Activated CD8-positive, alpha-beta memory T cell treated with anti-CD3 and anti-CD28 coated beads for 1 hour (primary cell): ENCODE results near the gene TMEM30B.
"Not testable (repeated sequence)": the region's sequence is repeated elsewhere in the genome, so short reads cannot be mapped to it uniquely, and the experiment has no call there.

Experiments
- DNase-seq, 2 donors: peaks; one replicate each; pipeline ENCODE4 v3.0.0-alpha.2; 2020; ENCODE audit warnings: low read depth in 1 of 2; ENCODE audit errors: extremely low read depth in 1 of 2

TMEM30B gene

GRCh38 chr14:61266891-61267740 is 14.0 kb downstream of the TMEM30B start:
- DNase-seq: no peak

GRCh38 chr14:61266436-61266835 is 14.7 kb downstream of the TMEM30B start:
- DNase-seq: no peak

- no peak for DNase-seq
These were observed 16.5 kb downstream of the TMEM30B start for GRCh38 chr14:61264651-61265050.

GRCh38 chr14:61264010-61264571 is 17.0 kb downstream of the TMEM30B start:
- DNase-seq: no peak

DNA sequence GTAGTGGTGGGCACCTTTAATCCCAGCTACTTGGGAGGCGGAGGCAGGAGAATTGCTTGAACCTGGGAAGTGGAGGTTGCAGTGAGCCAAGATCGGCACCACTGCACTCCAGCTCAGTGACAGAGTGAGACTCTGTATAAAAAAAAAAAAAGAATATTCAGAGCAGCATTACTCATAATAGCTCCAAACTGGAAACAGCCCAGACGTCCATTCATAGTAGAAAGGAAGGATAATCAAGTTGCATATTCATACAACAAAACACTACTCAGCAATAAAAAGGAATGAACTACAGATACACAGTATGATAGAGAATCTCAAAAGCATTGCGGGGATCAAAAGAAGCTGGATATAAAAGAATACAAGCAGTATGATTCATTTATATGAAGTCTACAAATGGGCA is 19.1 kb downstream of the TMEM30B start:
- no peak for DNase-seq

- no peak for DNase-seq
These were observed 20.0 kb downstream of the TMEM30B start for GRCh38 chr14:61260939-61261776.

DNA sequence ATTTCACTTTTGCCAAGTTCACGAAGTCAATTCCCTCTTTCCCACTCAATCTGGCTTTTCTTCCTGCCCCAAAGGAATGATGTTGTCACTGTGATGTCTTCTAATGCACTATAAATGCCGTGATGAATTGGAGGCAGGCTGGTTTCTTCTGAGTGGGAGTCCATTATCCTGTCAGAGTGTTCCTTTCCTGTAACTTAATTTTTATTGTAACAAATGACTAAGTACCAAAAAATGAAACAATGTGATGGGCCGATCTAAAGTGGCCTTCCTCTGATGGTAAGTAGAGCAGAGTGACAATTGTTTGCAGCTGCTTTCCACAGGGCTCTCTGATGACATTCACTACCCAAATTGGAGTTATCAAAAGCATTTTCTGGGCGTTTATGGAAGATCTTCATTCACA is 22.2 kb downstream of the TMEM30B start:
- no peak for DNase-seq

DNA sequence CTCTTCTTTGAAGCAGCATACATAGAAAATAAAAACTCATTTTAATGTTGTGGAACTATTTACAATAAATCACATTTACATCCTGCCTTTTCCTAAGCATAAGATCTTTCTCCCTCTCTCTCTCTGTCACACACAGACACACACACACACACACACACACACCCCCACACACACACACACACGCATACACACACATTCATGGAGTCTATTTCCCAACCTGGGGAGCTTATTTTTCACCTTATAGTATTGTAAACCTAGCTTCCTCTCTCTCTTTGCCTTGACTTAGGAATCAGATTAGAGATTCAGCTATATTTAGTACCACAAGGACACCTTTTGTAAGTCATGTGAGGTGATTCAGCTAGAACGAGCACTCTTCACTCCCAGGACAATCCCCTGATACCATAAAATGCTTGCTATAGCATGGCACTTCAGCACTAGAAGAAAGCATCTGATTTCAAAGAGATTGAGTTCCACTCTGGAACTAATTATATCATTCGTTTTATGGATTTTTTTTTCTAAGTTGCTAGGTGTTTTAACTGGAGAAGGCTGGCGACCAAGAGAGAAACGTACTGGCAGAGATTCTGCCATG is 23.6 kb downstream of the TMEM30B start:
- no peak for DNase-seq

DNA sequence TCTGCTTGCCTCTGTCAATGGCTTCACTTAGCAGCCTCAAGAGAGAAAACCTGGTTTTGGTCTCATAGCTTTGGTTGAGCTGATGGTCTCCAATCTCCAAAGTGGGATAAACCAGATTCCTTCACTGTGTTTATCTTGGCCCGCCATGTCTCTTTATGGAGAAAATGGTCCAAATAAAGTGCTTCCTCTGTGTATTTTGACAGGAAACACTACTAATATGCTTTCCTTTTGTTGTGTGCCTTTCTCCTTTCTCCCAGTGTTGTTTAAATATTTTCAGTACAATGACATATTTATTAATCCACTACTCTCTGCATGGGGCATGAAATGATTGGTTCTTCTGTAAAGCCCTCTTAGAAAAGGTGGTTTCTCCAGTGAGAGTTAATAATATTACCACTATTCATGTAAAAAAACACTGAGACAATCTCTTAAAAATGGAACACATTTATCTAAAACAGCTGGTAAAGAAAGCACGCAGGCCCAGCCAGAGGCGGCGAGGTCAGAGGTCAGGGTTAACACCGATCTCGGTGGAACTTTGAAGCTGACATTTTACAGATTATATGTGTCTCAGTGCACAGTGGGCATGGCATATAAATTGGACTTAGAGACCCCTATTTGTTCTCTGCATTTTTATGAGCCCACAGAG is 24.2 kb downstream of the TMEM30B start:
- DNase-seq: no peak

GRCh38 chr14:61255968-61256367 is 25.2 kb downstream of the TMEM30B start:
- no peak for DNase-seq

- no peak for DNase-seq
These were observed 26.2 kb downstream of the TMEM30B start for GRCh38 chr14:61254808-61255526.

- no peak for DNase-seq
These were observed 27.9 kb downstream of the TMEM30B start for GRCh38 chr14:61253064-61253738.

- DNase-seq: peak; percentile 19
These were observed 28.6 kb downstream of the TMEM30B start for GRCh38 chr14:61252369-61253063.

DNA sequence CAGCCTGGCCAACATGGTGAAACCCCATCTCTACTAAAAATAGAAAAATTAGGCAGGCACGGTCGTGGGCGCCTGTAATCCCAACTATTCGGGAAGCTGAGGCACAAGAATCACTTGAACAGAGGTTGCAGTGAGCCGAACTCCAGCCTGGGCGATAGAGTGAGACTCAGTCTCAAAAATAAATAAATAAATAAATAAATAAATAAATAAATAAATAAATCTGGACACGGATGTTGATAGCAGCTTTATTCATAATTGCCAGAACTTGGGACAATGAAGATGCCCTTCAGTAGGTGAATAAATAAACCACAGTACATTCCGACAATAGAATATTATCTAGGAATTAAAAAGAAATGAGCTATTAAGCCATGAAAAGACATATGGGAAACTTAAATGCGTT is 31.1 kb downstream of the TMEM30B start:
- DNase-seq: no peak

DNA sequence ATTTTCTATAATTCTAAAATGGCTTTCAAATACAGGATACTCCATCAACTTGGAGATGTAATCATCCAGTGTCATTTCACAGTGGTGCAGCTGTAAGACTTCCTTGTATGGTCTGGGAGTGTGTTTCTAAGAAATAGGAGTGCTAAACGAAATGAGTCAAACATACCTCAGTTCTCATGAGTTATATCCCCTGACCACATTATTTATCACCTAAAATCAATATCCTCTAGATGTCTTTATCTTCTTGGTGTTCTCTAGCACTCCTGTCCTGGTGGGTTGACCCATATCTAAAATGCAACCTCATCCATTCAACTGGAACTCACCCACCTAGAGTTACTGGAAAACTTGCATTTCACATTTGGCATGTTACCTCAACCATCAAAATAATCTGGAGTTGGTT is 33.2 kb downstream of the TMEM30B start:
- DNase-seq: no peak

- no peak for DNase-seq
These were observed 34.4 kb downstream of the TMEM30B start for GRCh38 chr14:61246721-61247120.

- DNase-seq: no peak
These were observed 37.1 kb downstream of the TMEM30B start for GRCh38 chr14:61244009-61244408.

DNA sequence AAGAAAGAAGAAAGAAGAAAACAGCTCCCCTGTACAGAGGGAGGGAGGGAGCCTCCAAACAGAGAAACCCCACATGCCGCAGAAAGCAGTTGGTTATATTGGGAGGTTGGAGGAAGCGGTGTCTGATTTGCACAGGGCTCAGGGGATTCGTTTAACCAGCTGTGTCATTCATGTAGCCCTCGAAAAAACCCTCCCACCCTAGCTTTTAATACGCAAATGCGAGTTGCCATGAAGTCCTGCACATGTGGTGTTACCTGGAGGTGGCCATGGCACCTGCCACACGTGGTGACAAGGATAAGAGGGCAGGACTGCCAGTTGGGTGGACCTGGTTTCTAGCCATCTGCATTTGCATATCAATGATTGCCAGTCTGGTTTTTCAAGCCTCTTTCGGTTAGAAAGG is 40.9 kb downstream of the TMEM30B start:
- no peak for DNase-seq

- DNase-seq: not testable (repeated sequence)
These were observed 41.9 kb downstream of the TMEM30B start for GRCh38 chr14:61239285-61239684.
